ENCODE measurements around the gene CD99L2.
"Not testable (repeated sequence)": the region's sequence is repeated elsewhere in the genome, so short reads cannot be mapped to it uniquely, and the experiment has no call there.

CD99L2 gene

DNA sequence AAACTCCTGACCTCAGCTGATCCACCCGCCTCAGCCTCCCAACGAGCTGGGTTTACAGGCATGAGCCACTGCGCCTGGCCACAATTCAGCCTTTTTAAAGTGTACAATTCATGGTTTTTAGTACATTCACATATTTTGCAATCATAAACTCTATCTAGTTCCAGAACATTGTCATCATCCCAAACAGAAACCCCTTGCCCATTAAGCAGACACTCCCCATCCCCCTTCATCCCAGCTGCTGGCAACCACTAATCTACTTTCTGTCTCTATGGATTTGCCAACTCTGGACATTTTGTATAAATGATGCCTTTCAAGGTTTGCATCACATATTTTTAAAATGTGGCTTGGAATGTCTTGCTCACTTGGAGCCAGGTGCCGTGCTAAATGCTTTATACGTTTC is 4.5 kb downstream of the CD99L2 start:
- DNase-seq: no peak

DNA sequence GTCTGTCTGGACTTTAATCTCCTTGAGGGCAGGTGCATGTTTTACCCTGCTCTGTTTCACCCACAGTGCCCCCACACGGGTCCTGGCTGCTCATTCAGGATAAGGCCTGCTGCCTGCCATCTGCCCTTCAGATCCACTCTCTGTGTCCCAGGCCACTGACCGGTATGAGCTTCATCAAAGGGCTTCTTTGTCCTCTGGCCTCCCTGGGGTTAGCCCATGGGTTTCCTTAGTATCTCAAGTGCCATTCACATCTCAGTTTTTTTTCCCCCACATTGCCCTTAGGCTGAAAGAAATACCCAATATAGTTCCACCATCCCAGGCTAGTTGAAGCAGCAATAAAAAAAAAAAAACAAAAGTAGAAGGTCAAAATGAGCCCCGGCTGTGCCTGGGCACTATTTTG is 9.3 kb downstream of the CD99L2 start:
- no peak for DNase-seq

DNA sequence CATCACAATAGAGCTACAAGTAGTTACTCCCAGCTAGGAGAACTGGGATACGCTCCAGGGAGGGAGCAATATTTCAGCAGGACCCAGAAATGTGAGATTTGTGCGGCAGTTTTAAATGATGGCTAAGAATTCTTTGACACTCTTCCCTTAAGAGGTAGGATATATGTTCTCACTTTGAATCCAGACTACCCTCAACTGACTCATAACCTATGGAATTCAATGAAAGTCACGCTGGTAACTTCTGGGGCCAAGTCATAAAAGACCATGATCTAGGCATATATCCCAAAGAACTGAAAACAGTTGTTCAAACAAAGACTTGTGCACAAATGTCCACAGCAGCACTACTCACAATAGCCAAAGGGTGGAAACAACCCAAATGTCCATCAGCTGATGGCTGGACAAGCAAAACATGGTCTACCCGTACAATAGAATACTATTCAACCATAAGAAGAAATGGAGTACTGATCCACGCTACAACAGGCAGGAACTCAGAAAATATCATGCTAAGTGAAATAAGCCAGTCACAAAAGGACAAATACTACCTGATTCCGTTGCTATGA is 10.5 kb downstream of the CD99L2 start:
- no peak for DNase-seq

DNA sequence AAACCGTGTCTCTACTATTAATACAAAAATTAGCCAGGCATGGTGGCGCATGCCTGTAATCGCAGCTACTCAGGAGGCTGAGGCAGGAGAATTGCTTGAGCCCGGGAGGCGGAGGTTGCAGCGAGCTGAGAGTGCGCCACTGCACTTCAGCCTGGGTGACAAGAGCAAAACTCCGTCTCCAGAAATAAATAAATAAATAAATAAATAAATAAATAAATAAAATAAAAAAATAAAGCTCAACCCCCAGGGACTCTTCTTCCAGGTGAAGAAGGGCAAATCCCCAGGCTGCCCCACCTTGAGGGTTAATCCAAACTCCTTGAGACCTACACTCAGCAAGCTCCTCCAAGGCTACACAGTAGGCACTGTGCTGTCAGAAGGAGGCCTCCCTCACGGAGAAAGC is 11.2 kb downstream of the CD99L2 start:
- not testable (repeated sequence) for DNase-seq

DNA sequence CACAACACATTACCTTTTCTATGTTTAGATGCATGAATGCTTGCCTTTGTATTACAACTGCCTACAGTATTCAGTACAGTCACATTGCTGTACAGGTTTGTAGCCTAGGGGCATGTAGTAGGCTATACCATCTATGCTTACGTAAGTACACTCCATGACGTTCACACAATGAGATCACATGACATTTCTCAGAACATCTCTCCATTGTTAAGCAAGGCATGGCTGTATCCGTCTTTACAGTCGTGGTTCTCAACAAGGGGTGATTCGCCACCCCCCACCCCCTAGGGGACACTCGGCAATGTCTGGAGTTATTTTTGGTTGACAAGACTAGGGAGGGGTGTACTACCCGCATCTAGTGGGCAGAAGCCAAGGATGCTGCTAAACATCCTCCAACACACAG is 12.1 kb downstream of the CD99L2 start:
- DNase-seq: no peak

DNA sequence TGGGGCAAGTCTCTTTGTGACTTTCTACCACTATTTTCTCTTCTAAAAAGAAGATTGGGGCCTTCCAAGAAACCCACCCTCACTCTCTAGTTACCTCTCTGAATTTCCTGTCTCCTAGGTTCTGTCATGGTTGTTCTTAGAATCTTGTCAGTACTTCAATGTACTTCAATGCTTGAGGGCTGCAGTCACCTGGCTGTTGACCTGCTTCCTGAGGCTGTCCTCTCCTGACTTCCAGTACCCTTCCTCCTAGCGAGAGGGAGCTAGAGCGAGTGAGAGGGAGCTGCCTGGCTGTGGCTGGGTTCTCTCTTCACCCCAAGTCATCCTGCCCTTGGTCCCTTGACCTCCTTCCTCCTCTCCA is 17.7 kb downstream of the CD99L2 start:
- peak; percentile 21 for DNase-seq

DNA sequence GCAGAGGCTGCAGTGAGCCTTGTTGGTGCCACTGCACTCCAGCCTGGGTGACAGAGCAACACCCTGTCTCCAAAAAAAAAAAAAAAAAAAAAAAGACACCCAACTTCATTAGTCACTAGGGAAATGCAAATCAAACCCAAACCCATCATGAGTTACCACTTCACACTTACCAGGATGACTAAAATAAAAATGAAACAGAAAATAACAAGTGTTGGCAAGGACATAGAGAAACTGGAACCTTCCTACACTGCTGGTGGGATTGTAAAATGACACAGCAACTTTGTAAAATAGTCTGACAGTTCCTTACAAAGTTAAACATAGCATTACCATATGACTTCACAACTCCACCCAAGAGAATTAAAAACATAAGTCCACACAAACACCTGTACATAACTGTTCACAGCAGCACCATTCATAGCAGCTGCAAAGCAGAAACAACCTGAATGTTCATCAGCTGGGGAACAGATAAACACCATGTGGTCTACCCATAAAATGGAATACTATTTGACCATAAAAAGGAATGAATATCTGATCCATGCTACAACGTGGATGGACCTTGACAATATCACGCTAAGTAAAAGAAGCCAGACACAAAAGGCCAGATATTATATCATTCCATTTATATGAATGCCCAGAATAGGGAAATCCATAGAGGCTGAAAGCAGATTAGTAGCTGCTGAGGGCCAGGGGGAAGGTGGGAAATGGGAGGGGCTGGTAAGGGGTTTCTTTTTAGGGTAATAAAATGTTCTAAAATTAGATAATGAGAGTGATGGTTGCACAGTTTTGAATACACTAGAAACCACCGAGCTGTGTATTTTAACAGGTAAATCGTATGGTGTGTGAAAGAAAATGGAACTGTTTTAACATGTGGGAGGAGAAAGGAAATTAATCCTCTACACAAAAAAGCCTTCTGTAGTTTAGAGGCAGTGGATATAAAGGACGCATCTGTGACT is 18.3 kb downstream of the CD99L2 start:
- DNase-seq: peak; percentile 69

DNA sequence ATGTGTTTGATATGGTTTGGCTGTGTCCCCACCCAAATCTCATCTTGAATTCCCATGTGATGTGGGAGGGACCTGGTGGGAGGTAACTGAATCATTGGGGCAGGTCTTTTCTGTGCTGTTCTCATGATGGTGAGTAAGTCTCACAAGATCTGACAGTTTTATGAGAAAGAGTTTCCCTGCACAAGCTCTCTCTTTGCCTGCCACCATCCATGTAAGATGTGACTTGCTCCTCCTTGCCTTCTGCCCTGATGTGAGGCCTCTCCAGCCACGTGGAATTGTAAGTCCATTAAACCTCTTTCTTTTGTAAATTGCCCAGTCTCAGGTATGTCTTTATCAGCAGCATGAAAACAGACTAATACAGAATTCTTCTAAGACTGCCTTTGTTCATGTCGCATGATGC is 22.8 kb downstream of the CD99L2 start:
- not testable (repeated sequence) for DNase-seq

DNA sequence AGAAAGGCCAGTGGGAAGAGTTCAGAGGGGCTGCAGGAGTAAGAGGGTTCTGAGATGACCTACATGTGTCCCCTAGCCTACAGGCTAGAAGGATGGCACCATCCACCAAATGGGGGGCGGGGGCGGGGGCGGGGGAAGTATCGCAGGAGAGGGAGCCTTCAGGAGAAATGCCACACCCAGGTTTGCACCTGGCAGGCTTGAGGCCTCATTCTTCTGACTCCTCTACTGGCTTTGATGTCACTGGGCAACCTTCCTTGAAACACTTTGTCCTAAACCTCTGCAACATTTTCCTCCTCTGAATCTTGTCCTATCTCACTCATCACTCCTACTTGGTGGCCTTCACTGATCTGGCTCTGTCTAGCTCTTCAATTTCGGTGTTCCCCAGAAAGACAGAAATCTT is 24.0 kb downstream of the CD99L2 start:
- DNase-seq: no peak

DNA sequence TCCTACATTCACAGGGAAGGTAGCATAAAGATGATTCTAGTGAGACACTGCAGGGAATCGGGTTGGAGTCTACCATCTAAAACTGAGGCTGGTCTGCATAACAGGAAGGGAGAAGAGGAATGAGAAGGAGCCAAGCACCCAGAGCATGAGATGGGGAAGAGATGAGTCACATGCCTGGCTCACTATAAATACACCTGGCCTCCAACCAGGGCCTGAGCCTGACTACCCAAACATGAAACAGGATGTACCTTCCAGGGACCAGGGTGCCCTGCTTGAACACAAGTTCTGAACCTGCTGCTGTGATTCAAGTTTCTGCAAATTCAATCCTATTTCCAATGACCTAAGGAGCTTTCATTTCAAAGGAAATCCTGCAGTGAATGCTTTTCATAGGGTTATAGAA is 24.9 kb downstream of the CD99L2 start:
- DNase-seq: peak; percentile 16

DNA sequence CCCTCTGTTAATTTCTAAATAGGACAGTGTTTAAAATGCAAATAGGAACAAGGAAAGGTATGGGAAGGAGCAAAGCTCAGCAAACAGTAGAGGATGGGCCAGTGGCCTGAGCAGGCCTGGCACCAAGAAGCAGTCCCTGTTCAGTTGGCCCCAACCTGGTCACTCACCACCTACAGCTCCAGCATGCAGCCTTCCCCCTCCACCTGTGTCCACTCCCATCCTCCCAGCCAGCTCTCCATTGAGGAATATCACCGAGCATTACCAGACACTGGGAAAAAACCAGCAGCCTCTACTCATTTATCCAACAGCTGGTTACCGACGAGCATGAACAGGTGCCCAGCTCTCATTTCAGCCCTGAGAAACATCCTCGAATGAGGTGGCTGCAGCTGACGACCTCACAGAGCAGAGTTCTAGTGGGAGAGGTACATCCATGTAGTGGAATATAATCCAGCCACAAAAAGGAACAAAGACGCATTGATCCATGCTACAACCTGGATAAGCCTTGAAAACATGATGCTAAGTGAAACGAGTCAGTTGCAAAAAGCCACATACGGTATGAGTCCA is 25.6 kb downstream of the CD99L2 start:
- DNase-seq: no peak

DNA sequence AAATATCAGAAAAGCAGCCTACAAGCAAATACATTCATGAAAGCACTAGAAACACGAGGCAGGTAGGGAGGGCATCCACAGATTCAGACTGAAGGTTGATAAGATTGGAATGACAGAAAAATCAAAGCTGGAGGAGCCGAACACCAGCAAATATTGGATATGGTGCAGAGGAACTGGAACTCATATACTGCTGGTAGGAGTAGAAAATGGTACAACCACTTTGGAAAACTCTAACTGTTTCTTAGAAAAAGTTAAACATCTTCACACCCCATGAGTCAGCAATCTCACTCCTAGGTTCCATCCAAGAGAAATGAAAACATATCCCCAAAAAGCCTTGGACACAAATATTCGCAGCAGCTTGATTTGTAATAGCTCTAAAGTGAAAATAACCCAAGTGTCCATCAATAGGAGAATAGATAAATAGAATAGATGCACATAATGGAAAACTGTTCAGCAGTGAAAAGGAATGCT is 27.1 kb downstream of the CD99L2 start:
- DNase-seq: no peak

DNA sequence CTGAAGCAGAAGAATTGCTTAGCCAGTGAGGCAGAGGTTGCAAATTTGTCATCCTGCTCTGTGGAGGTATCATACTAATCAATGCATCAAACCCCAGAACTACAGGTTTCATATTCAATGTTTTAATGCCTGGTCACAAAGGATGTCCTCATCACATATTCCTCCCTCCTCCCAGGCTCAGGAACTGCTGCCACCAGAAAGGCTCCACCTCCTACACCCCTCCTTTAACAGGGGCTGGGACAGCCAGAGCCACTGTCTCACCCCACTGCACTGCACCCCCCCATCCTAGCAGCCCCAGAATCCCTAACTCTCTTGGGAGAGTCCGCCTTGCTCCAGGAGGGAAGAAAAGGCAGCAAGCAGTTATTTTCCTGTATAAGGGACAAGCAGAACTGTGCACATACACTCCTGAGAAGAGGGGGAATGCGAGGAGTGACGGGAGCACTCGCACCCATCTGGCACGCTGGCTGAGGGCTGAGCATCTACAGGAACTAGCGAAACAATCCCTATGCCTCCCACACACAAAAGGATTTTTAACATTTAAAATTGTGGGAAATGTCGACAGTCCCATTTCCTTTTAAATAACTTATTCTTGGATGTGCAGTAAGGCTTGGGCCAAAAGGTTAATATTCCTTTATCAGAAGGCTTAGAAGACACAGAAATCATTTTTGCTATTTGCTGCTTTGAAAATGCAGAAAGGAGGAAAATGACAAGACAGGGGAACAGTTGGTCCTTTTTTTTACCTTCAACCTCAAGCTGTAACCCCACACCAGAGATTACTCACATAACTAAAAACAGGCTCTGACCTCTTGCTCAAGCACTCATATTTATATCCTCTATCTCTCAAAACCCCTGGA is 27.8 kb downstream of the CD99L2 start:
- no peak for DNase-seq

DNA sequence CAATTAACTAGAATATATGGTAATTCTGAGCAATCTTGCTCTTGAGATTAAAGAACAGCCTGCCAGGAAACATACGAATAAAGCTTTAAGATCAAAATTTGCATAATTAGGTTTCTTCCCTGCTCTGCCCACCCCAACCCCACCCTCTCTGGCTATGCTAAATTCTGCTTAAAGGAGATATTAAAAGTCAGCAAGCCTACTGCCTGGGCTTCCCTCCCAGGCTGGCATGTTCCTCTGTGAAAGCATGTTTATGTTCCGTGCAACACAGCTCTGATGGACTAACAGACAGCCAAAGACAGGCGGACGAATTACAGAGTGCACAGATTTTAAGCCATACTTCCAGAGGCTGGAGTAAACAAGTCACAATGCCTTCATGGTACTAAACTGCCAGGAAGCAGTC is 28.4 kb downstream of the CD99L2 start:
- no peak for DNase-seq

DNA sequence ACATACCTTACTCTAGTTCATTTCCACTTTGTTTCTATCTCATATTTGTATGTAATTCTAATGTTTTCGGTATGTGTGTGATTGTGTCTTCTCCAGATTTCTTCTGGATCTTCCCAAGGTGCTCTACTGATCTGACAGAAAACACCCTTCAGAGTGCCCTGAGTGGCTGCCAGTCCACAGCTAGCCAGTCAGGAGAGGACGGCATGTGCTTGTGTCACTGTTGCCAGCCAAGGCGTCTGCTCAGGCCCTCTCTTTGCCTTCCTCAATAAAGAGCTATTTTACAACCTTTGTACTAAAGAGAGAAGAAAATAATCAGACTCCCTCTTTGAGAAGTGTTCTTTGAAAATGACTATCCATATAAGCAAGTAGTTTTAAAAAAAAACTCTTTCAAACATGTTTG is 29.0 kb downstream of the CD99L2 start:
- no peak for DNase-seq

DNA sequence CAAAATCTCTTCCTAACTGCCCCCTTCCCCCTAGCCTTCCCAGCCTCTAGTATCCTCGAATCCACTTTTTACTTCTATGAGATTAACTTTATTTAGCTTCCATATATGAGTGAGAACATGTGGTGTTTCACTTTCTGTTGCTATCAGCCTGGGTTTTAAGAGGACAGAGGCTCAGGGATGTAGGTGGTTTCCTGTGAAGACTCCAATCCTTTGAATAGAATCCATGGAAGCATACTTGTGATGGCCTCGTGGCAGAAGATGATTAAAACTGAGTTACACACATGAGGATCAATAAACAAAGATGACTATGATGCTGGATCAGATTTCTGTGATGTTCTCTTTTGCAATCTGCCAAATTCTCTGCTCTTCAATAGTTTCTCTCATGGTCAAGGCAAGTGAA is 29.8 kb downstream of the CD99L2 start:
- DNase-seq: no peak

DNA sequence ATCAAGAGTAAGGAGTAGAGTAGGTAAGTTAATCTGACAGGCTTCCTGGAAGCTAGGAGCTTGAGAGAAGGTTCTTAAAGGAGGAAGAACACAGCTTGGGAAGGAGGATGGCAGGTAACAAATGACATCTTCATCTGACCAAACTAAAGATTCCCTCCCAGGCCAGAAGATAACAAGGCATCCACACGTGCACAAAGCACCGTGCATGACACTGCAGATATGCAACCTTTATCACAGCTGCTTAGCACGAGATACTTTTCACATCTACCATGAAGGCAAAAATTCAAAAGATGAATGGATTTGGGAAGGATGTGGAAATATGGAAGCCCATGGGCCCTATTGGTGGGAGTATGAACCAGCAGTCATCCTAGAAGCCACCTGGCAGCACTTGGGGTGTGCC is 34.3 kb downstream of the CD99L2 start:
- DNase-seq: no peak

DNA sequence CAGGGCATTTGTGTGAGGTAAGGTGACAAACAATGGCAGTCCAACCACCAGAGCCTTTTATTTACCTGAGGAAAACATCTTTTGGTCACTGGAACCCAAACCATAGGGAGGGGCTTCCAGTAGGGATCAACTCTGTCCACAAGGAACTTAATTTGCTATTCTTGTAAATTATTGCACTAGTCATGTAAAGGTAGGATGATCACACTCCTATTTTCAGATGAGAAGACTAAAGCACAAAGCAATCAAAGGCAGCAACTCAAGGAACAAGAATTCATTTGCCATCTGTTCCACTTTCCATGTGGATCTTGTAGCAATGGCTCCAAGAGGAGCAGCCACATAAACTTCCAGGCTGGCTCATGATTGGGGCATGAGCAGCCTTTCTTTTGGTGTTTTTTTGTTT is 35.3 kb downstream of the CD99L2 start:
- no peak for DNase-seq

DNA sequence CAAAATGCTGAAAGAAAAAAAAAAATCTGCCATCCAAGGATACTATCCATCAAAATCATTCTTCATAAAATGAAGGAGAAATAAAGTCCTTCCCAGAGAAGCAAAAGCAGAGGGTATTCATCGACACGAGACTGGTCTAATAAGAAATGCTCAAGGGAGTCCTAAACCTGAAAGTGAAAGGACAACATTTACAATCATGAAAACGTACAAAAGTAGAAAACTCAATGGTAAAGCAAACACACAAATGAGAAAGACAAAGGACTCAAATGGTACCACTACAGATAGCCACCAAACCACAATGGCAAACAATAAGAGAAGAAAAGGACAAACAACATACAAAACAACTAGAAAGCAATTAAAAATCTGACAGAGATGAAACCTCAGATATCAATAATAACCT is 41.0 kb downstream of the CD99L2 start:
- DNase-seq: no peak

DNA sequence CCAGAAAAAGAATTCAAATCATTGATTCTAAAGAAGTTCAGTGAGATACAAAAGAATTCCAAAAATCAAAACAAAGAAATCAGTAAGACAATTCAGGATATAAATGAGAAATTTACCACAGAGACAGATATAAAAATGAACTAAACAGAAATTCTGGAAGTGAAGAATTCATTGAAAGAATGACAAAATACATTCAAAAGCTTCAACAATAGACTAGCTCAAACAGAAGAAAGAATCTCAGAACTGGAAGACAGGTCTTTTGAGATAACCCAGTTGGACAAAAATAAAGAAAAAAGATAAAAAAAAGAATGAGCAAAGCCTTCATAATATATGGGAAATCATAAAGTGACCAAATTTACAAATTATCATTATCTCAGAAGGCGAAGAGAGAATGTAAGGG is 41.7 kb downstream of the CD99L2 start:
- DNase-seq: no peak

DNA sequence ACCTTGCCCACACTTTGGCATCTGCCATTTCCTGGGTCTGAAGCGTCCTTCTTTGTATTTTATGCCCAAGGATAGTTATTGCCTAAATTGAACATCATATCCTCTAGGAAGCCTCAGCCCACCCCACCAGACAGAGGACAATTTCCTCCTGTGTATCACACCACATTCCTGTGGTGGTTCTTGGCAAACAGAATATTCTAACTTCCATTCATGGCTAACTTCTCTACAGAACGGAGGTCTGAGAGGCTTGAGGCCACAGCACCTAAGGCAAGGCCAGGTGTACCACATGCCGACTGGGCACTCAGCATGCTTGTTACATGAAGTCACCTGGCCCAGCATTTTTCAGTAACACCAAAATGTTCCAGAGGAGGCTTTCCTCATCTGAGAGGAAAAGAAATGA is 42.4 kb downstream of the CD99L2 start:
- DNase-seq: no peak

DNA sequence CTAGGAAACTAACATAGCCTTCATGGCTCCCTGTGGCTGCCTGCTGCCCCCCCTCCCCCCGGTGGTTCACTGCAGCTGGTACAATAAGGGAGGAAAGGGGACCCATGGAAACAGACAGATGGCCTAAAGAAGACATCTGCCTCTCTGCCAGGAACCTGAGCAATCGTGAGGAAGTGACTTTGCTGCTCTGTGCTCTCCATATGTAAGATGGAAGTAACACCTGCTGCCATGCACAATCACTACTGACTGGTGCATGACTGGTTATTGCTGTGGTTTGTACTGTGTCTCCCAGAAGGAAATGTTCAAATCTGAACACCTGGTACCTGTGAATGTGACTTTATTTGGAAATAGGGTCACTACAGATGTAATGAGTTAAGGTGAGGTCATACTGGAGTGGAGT is 43.6 kb downstream of the CD99L2 start:
- DNase-seq: no peak

DNA sequence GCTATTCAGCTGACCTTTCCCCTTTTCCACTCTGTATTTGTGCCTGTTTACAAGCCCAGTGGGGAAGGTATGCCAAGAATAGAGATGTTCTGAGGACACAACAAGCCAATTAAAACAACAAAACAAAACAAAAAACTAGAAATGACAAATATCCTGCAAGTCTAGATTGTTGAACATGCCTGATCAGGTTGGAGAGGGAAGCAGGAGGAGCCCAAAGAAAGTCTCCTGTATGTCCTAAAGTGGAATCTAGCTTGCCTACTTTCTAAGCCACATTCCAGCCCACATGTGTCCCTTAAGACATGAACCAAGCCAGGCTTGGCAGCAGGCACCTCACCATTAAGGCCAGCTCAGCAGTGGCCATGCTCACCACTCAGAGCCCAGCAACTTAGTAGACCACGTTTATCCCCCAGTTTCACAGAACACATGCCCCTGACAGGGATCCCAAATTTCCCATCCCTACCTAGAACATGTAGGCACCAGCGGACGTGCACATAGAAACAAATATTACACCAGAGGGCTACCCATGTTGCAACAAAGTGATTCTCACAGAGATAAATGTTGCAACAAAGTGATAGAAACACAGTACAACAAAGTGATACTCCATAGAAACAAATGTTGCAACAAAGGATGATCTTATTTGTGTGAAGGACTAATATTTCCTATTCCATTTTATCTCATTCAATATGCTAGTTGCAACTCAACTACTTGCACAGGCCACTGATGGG is 48.3 kb downstream of the CD99L2 start:
- no peak for DNase-seq
